GM19043 (cell line): ENCODE measurements around the gene ATXN7L2.

Experiments used
- ATAC-seq: cut with Tn5 transposase; IDR thresholded peaks from one replicate; pipeline ENCODE4 v1.9.1; 2021; ENCODE audit warnings: low read depth; ENCODE audit not compliant: unreplicated experiment

Gene ATXN7L2

DNA sequence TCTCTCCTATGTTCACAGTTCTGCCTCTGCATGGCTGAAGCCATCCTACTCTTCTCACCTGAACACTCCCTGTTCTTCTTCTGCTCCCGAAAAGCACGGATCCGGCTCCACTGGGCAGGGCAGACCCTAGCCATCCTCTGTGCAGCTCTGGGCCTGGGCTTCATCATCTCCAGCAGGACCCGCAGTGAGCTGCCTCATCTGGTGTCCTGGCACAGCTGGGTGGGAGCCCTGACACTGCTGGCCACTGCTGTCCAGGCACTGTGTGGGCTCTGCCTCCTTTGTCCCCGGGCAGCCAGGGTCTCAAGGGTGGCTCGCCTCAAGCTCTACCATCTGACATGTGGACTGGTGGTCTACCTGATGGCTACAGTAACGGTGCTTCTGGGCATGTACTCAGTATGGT lies 12.0 kb downstream of the ATXN7L2 start:
- ATAC-seq: no peak

- ATAC-seq: no peak
These were observed 13.9 kb downstream of the ATXN7L2 start for GRCh38 chr1:109497449-109498160.

DNA sequence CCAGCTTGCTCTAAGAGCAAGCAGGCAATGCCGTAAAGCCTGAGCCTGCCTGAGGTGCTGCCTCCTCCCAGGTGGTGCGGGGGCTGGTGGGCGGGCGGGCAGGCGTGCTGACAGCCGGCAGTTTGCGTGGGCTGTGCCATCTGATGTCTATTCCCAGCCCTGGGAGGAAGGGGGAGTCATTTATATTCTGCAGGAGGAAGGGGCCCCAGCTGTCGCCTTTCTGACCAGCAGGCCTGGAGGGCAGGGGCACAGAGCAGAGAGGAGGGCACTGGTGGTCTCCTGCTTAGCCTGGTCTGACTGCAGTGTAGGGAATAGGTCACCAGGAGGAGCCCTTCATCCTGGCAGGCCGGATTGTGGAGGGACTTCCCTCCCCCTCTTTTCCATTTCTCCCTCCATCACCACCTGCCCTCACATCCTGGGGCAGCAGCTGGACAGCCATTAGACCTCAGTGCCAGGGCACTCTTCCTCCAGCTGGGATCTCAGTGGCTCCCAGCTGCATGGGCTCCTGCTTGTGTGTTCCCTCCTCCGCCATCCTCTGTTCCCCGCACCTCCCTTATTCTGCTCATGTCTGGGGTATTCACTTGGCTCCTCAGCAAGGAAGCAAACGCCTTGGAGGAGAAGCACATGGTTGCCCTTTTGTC lies 14.6 kb downstream of the ATXN7L2 start:
- no peak for ATAC-seq

GRCh38 chr1:109499081-109499480 lies 15.4 kb downstream of the ATXN7L2 start:
- no peak for ATAC-seq

- ATAC-seq: no peak
These were observed 16.2 kb downstream of the ATXN7L2 start for GRCh38 chr1:109499661-109500536.

DNA sequence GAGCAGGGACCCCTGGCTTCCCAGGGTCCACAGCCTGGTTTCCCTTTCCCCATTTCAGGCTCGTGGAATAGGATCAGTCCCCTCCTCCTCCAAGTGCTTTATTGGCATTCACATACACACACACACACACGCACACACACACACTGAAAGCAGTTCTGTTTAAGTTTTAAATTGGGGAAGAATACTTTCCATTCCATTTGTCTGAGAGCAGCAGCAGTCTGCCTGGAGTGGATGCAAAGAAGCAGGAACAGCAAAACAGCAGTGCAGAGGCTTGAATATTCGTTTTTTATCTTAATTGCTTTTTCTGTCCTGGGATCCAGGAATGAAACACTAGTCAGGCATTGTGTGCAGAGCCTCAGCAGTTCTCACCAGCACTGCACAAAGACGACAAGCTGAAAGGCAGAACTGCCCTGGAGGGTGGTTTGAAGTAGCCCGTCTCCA lies 17.3 kb downstream of the ATXN7L2 start:
- no peak for ATAC-seq

DNA sequence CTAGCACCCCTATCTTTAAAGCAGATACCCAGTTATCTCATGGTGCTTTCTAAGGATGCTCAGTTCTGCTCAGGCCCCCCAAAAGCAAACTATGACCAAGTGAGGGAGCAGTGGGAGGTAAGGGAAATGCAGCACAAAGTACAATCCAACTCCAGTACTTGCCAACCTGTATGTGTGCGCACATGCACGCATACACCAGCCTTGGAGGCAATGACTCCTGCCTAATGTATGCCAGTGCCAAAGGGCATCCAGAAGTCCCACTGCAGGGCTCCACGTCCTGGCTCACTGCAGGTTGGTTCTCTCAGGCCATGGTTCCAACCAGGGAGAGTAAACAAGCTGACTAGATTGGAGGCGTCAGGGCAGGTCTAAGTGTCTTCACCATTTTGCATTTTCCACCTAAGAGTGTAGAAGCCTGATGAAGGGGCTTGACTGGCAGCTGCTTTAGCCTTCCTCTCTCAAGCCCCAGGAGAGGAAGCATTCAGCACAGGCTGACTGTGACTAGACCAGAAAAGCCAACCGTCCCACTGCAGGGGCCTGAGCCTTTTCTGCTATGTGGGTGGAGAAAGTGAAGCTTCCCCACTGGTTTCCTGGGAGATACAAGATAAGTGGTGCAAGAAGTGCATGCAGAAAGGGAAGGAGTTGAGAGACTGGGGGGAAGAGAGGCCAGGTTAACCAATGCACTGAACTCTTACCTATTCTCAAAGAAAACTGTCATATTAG lies 18.1 kb downstream of the ATXN7L2 start:
- ATAC-seq: no peak

DNA sequence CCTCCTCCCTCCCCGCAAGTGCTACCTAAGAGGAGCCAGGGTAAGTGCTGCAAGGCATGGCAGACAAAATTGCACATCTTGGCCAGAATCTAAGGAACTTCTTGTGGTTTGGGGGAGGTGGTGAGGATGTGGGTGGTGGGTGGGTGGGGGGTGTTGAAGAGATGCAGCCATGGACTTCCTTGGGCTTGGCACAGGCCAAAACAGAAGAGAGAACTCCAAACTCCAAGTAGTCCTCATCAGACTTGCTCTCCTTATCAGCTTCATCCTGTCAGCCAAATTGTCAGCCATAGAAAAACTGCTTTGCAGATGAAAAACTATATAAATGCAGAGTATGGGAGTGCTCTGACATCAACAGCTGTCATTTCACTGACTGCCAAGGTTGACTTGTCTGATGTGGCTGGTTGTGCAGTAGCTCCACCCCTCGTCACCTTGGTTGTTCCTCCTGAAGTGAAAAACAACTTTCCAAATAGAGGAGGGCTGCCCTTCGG lies 18.7 kb downstream of the ATXN7L2 start:
- ATAC-seq: no peak

- ATAC-seq: no peak
These were observed 20.2 kb downstream of the ATXN7L2 start for GRCh38 chr1:109503935-109504334.

DNA sequence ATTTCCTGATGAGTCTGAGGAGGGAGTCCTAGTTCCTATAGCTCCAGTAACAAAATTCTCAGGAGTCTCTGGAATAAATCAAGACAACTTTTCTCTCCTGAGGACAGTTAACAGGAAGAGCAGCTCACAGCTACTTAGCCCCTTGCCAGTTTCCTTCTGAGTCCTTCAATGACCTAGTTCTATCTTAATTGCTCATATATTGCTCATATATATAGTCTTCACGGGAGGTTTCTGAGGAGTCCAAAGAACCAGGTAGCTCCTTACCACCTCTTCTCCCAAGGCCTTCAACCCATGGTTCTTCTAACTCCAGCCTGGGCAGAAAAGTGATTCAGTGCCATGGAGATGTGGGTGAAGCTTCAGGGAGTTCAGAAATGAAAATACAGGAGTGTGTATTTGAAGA lies 21.3 kb downstream of the ATXN7L2 start:
- ATAC-seq: no peak

DNA sequence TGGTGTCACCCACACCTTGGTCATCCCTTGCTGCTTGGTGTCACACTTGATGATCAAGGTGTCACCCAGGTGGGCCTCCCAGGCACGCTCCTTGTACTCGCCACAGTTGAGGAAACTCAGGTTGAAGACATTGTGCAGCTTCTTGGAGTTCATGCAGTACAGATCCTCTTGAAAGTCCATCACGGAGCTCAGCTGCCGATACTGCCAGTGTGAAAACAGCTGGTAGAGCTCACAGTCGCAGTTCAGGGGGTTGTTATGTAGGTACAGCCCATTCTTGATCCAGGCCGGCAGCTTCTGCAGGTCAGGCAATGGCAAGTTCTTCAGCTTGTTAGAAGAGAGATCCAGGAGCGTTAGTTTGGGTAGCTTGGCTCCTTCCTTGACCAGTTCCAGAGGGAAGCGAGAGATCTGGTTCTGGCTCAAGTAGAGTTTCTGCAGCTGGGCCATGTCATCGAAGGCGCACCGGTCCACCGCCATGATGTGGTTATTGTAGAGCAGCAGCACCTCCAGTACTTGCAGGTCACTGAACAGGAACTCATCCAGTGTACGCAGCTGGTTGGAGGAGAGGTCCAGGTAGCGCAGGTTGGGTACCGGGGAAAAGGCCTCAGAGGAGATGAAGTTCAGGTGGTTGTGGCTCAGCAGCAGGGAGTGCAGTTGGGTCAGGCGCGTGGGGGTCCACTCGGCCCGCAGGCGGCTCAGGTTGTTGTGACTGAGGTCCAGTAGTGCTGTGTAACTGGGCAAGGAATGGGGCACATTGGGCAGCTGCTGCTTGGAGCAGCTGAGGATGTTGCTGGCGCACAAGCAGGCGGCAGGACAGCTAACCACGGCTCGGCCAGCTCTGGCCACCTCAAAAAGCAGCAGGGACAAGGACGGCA lies 24.5 kb downstream of the ATXN7L2 start:
- ATAC-seq: no peak

DNA sequence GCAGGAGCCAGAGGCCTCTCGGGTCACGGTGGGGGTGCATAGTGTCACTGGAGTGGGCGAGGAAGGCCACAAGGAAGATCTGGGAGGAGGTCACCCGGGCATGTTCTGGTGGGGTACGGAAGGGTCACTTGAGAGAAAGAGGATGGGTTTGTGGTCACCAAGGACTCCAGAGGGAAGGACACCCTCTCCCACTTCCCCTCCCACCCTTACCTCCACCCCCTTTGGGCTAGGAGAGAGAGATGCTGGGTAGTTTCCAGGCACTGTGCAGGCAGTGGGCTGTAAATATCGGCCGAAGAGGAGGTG lies 25.1 kb downstream of the ATXN7L2 start:
- no peak for ATAC-seq

- no peak for ATAC-seq
These were observed 25.8 kb downstream of the ATXN7L2 start, which contains the start of gene AMIGO1 for GRCh38 chr1:109509176-109510134. AMIGO1 (minus strand) TSS chr1:109509727; CDS start chr1:109508912, 815 bp downstream.

DNA sequence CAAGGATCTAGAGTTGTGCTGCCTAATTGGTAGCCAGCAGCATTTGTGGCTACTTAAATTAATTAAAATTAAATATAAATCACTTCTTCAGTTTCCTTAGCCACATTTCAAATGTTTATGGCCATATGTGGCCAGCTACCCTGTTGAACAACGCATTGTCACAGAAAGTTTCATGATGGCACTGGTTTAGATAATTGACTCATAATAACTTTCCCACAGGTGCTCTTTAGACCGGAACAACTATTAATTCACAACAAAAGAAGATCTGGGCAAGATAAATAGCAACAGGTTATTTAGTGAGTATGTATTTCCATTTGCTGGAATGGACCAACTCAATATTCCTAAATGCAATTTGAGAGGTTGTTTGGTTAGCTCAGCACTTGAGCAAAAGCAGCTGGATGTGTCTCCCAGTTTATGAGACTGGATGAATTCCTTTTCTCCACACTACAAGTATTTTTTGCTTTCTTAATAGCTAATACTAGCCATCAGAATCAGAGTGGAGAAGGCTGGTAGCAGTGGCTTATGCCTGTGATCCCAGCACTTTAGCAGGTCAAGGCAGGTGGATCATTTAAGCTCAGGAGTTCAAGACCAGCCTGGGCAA lies 29.5 kb downstream of the ATXN7L2 start:
- ATAC-seq: no peak

GRCh38 chr1:109514846-109515245 lies 31.1 kb downstream of the ATXN7L2 start:
- no peak for ATAC-seq

DNA sequence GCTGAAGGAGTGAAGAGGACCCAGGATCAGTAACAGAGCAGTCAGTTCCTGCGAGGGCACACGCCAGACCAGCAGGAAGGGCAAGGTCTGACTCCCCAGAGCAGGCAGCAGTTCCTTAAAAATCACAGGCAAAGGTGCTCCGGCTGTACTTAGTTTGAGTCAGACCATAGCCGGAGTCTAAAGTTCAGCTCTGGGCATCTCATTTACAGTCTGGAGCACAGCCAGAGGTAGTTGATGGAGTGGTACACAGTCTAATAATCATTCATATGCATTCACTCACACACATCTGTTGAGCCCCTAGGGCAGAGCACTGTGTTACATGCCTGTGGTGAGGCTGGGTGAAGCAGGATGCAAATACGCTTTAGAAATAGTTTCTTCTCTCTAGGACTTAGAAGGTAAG lies 33.2 kb downstream of the ATXN7L2 start:
- ATAC-seq: no peak

DNA sequence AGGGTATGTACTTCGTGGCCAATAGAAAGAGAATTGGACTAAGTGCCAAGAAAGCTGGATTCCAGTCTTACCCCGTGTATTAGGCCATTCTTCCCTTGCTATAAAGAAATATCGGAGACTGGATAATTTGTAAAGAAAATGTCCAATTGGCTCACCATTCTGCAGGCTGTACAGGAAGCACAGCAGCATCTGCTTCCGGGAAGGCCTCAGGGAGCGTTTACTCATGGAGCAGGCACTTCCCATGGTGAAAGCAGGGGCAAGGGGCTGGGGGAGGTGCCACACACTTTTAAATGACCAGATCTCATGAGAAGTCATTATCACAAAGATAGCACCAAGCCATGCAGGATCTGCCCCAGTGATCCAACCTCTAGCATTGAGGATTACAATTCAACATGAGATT lies 33.6 kb downstream of the ATXN7L2 start:
- no peak for ATAC-seq
